ENCODE measurements around the gene IPO9.
"Not testable (repeated sequence)": the region's sequence is repeated elsewhere in the genome, so short reads cannot be mapped to it uniquely, and the experiment has no call there.

The IPO9 gene

DNA sequence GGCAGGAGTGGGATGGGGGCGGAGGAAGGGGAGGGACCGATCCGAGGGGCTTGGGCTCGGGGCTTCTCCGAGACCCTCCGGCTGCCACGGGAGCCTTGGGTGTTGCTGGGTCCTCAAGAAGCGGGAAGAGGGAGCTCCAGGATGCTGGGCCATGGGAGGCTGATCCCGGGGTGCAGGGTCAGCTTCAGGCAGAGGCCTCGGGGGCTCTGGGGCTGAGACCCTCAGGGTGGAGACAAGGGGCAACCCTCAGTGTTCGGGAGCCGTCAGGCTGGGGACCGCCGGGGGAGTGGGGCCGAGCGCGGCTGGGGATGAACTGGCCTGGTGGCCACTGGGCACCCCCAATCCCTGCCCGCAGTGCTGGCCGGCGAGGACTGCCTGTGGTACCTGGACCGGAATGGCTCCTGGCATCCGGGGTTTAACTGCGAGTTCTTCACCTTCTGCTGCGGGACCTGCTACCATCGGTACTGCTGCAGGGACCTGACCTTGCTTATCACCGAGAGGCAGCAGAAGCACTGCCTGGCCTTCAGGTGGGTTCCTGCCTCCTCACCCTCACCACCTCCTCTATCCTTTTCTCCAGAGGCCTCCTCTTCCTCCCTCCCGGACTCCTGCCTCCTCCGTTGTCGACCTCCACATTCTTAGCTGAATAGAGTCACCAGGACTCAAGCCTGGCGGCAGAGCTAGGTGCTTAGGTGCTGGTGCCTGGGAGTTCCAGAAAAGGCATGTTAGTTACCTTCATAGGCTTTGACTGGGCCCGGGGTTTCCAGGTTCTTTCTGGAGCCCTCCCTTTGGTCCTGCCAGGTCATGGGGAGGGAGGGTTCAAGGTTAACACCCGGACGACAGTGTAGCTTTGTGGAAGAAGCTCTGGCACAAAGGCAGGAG, 60.4 kb downstream of the IPO9 start:
- DNase-seq, result no peak

GRCh38 chr1:201890223-201890622, 61.3 kb downstream of the IPO9 start:
- DNase-seq, result no peak

DNA sequence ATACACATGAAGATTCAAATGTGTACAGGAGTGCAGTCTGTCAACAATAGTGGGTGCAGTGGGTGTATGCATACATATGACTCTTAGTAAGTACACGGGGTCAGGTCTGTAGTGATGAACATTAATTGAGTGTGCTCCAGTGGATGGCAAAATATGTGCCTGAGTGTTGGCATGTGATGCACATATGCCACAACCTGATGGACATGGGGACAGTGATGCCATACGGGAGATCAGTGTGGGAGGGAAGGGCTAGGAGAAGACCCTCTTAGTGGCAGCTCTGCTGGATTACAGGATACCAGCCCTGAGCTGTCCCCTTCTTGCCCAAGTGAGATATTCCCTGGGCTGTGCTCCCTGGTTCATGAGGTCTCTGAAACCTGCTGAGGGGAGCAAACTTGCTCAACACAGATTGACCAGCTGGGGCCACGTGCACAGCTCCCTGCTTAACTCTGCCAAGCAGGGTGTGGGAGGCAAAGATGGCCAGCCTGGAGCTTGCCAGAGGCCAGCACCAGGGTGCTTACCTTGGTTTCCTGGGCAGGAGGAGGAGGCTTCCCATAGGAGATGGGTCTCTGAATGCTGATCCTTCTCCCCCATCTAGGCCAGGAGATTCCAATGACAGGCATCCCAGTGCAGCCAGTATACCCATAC, 62.0 kb downstream of the IPO9 start:
- DNase-seq, result no peak

DNA sequence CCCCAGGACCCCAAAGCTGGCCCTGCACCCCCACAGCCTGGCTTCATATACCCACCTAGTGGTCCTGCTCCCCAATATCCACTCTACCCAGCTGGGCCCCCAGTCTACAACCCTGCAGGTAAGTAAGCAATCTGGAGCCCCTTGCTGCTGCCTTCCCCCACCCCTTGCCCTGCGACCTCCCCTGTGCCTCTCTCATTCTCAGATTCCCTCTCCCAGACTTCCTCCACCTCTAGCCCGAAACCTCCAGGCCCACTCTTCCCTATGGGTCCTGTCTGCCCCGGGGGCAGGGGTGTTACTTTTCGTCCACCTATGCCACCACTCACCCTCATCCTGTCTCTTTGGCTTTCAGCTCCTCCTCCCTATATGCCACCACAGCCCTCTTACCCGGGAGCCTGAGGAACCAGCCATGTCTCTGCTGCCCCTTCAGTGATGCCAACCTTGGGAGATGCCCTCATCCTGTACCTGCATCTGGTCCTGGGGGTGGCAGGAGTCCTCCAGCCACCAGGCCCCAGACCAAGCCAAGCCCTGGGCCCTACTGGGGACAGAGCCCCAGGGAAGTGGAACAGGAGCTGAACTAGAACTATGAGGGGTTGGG, 62.6 kb downstream of the IPO9 start:
- no peak for DNase-seq

- DNase-seq, result no peak
Measured at GRCh38 chr1:201892211-201892610, 63.3 kb downstream of the IPO9 start.

DNA sequence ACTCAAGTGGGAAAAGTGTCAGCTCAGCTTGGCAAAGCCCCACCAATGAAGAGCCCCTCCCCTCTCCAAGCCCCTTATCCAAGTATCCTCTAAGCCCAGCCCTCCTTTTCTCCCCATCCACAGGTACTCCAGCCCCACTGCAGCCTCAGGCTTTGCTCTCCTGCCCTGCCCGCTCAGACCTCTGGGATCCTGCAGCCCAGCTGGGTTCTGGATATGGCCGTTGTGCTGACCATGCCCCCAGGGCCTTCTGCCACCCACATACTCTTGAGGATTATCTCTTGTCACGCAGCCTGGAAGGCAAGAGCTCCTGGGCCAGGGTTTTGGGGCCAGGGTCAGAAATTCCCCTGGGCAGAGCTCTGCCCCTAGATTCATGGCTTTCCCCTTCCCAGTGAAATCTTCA, 64.5 kb downstream of the IPO9 start:
- no peak for DNase-seq

DNA sequence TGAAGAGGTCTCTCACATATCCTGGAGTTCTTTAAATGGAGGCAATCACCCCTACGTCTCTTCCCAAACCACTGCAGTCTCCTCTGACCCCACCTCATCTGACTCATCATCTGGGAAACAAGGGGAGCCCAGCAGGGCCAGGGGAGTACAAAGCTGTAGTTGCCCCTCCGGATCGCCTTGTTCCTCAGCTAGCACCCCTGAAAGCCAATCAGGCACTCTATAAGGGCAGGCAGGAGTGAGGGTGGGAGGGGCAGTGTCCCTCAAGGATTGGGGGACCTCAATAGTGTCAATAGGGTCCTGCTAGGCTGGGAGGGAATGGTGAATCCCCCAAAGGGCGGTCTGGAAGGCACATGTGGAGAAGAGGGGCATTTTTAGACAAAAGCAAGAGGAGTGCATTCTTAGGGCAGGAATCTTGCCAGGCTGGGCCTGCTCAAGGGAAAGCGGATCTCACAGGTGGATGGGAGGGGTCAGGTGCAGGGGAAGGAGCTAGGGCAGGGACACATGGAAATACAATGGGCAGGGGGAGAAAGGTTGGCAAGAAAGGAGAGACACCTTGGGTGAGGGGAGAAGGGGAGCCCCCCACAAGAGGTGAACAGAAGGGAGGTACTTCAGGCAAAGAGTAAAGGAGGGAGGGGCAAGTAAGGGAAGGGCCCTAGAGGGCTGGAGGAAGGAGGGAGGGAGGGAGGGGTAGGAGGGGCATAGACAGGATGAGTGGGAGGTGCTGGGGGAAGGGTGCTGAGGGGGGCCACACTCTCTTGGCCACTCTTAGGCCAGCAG, 65.6 kb downstream of the IPO9 start:
- no peak for DNase-seq

- DNase-seq, result no peak
Measured at GRCh38 chr1:201895120-201895665, 66.2 kb downstream of the IPO9 start.

GRCh38 chr1:201895913-201896807, 67.2 kb downstream of the IPO9 start:
- DNase-seq, result peak; percentile 53 to 85 (median 69)

DNA sequence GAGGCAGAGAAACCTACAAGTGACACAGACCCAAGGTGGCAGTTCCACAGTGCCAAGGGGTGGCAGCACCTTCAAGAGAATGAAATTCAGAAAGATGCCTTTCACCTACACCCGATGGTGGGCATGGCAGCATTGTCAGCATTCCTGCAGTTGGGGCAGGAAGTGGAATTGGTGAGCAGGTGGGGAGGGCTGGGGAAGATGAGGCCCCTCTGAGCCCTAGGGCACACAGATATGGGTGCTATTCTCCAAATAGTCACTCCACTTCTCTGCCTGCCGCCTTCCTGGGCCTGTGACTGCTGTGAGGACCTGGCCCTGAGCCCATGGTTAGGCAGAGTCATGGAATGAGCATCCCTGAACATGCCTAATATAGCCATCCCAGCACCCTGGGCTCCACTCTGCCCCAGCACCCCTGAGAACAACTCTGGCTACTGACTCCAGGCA, 68.0 kb downstream of the IPO9 start:
- DNase-seq, result no peak

DNA sequence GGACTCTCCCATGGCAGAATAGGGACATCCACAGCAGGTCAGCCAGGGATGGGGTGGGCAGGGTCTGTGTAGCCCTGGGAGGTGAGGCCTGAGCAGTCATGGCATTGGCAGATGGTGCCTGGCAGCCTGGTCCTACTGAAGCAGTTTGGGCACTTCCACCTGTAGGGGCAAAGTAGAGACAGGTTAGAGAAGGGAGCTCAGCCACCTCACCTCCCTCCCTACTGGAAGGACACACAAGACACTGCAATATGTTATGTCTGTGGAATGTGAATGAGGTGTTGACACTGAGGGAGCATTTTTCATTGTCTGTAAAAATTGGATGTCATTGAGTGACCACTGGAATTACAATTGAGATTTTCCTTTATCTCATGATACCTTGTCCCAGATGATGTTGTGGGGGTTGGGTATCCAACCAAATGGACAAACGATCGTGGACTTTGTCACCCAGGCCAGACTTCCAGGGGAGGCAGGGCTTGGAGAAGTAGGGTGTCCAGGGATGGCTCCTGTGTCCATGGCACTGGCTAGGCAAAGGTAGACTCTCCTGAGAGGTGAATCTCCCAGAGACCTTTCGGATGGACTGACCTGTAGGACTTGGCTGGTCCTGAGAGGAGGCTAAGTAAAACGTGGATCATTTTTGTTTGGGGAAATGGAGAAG, 69.4 kb downstream of the IPO9 start:
- no peak for DNase-seq

GRCh38 chr1:201898992-201899391, 70.0 kb downstream of the IPO9 start:
- no peak for DNase-seq

DNA sequence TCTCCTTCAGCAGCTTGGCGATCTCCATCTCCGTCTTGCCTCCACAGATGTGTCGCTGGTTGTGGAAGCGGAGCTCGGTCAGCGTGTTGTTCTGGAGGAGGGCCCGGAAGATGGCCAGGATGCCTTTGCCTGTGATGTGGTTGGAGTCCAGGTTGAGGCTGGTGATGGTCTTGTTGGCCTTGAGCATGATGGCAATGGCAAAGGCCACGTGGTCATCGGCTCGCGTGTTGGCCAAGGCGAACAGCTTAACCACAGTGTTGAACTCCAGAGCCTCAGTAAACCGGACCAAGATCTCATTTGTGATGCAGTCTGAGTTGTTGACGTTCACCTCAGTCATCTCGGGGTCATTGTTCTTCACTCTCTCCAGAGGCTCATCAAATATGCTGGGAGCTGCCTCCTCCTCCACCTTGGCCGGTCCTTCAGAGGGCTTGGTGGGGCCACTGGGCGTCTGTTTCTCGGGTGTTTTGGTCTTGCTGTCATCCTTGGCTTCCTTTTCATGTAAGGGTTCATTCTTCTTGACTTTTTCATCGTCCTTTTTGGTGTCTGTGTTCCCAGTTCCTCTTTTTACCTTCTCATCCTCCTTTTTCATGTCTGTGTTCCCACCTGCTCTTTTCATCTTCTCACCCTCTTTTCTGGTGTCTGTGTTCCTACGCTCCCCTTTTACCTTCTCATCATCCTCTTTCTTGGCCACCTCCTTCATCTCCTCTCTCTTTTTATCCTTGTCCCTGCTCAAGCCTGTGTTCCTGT, 70.9 kb downstream of the IPO9 start:
- no peak for DNase-seq

DNA sequence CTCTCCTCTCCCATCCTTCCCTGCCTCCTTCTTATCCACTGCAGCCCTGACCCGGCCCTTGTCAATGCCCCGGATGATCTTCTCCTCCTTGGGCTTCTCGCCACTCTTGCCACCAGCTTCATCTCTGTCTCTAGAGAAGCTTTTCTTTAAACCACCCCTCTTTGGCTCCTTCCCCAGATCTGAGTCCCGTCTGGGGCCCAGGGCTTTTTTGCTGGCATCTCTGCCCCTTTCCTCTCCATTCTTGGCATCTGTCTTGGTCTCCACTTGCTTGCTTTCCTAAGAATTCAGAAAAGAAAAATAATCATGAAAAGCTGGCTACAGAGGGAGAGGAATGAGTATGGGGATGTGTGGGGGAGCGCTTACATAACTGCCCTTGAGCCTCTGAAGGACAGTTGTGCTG, 71.5 kb downstream of the IPO9 start:
- no peak for DNase-seq

GRCh38 chr1:201901036-201901435, 72.1 kb downstream of the IPO9 start:
- DNase-seq, result not testable (repeated sequence)

- no peak for DNase-seq
Measured at GRCh38 chr1:201902198-201902597, 73.2 kb downstream of the IPO9 start.

DNA sequence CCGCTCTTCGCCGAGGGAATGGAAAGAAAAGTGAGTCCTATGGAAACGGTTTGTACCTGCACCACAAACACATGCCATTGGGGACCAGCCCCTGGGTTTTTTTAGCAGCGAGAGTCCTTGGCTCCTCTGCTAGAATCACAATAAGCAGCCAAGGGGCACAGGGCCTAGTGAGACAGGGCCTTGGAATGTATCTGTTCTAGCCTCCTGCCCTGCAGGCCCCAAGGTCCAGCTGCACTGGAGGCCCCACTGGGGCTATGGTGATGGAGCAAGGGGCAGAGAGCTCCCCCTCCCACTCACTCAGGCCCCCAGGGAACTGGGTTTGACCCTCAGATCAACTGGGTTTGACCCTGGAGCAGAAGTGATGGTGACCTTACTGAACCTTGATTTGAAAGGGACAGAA, 74.2 kb downstream of the IPO9 start:
- DNase-seq, result no peak

DNA sequence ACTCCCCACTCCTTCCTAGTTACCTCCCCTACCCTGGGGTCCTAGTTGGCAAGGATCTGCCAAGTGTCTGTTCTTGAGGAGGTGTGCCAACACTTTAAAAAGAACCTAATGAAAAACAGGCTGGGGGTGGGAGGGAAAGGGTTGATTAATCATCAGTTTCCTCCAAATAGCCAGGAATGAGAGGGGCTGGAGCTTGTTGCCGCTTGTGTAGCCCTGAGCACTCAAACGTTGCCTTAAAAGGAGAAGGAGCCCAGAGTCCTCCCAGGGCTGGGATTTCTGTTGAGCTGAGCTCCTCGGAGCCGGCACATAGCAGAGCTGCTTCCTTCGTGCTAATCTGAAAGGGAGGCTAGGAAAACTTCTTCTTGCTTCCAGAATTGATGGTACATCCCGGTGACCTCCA, 75.6 kb downstream of the IPO9 start:
- DNase-seq, result no peak

DNA sequence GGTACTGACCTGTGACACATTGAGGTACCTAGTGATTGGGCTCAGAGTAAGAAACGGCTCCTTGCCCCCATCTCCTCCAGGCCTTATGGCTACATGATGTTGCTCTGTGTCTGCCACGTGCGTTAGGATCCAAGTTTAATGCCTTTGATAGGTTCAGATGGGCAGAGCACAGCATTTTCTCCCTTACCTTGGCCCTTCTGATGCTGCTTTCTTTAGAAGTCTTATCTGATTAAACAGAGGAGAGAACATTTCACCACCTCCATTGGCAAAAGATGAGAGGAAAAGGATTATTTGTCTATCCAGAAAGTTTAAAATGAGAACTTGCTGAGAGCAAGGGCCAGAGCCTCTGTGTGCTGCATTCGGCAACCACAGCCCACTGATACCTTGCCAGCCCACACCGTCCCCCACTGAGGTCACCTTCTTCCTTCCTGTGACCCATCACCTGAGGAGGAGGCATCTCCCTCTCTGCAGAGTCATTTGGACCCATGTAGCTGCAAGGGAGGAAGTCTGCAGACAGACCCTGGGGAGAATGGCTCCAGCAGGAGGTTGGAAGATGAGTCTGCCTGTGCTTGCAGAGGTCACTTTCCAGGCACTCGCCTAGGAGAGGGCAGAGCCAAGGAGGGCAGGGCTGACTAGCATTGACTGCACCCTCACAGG, 76.4 kb downstream of the IPO9 start:
- peak in 1 of 5 experiments; percentile 48 for DNase-seq

DNA sequence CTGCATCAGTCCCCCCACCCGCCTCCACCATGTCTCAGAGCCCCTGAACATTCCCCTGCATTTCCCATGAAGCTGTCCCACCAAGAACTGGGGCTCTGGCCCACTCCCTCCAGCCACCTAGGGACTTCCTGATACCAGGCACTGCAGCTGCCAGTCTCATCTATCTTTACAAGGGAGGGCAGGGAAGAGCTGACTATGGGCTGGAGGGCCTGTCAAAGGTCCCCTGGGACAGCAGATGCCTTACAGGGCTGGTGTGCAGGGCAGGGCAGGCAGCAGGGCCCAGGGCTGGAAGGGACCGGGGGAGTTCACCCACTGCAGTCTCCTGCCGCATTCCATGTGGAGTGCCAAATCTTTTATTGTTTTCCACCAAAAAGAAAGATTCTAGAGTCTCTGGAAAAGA, 77.4 kb downstream of the IPO9 start:
- no peak for DNase-seq
